NCI-H187 treated with DMSO at 0.1 percent for 48 hours (cell line): ENCODE results near the gene SAFB2.

Source experiments
- DNase-seq: peaks from one replicate; lab custom pipeline; 2025; lab: John Stamatoyannopoulos, UW

The SAFB2 gene

GRCh38 chr19:5622465-5623396, at the start of gene SAFB2, which contains the start of gene SAFB:
SAFB2 (minus strand) TSS chr19:5622776; CDS start chr19:5622715, 61 bp downstream.
SAFB (plus strand) TSS chr19:5623083; CDS start chr19:5623206, 123 bp downstream.
- peak; percentile 62 for DNase-seq

GRCh38 chr19:5671600-5671999, 49.0 kb upstream of the SAFB2 start:
- no peak for DNase-seq

- no peak for DNase-seq
Measured at GRCh38 chr19:5669212-5669611, 46.6 kb upstream of the SAFB2 start.

GRCh38 chr19:5667751-5668271, 45.2 kb upstream of the SAFB2 start:
- DNase-seq = no peak

- DNase-seq = no peak
Measured at GRCh38 chr19:5666921-5667610, 44.5 kb upstream of the SAFB2 start.

- no peak for DNase-seq
Measured at GRCh38 chr19:5665781-5666513, 43.4 kb upstream of the SAFB2 start.

- no peak for DNase-seq
Measured at GRCh38 chr19:5664515-5664914, 41.9 kb upstream of the SAFB2 start.

GRCh38 chr19:5663904-5664303, 41.3 kb upstream of the SAFB2 start:
- no peak for DNase-seq

- DNase-seq = no peak
Measured at GRCh38 chr19:5661483-5661882, 38.9 kb upstream of the SAFB2 start.

- DNase-seq = no peak
Measured at GRCh38 chr19:5655412-5655811, 32.8 kb upstream of the SAFB2 start.

GRCh38 chr19:5654931-5655330, 32.4 kb upstream of the SAFB2 start:
- DNase-seq = no peak

GRCh38 chr19:5652261-5652660, 29.7 kb upstream of the SAFB2 start:
- no peak for DNase-seq

GRCh38 chr19:5651361-5651760, 28.8 kb upstream of the SAFB2 start:
- DNase-seq = no peak

- DNase-seq = no peak
Measured at GRCh38 chr19:5648464-5648863, 25.9 kb upstream of the SAFB2 start.

- no peak for DNase-seq
Measured at GRCh38 chr19:5646703-5647102, 24.1 kb upstream of the SAFB2 start.

- DNase-seq = no peak
Measured at GRCh38 chr19:5645409-5645808, 22.8 kb upstream of the SAFB2 start.

- no peak for DNase-seq
Measured at GRCh38 chr19:5644037-5644436, 21.5 kb upstream of the SAFB2 start.

GRCh38 chr19:5643060-5643459, 20.5 kb upstream of the SAFB2 start:
- DNase-seq = no peak

- DNase-seq = no peak
Measured at GRCh38 chr19:5642204-5642603, 19.6 kb upstream of the SAFB2 start.

- DNase-seq = no peak
Measured at GRCh38 chr19:5641171-5641570, 18.6 kb upstream of the SAFB2 start.

- no peak for DNase-seq
Measured at GRCh38 chr19:5637971-5638370, 15.4 kb upstream of the SAFB2 start.

- DNase-seq = no peak
Measured at GRCh38 chr19:5635427-5635826, 12.9 kb upstream of the SAFB2 start.
